GM12878 (cell line): ENCODE results near the gene MFAP3L. TPM values are rescaled to one million over a fixed set of nuclear protein-coding genes. Genes with fewer than 3 reads are reported as not detected.

Experiments used
- ATAC-seq: fragments of 200-7000 bp; cut with Tn5 transposase; 3 replicates; pipeline ENCODE4 v1.9.1; 2020; ENCODE audit warnings: mild to moderate bottlenecking, moderate library complexity
- BruUV-seq: library from RNA; stranded (reverse); fragments of 400-500 nt; replicated peaks from 2 replicates; lab custom pipeline; 2021; lab: Mats Ljungman, UMichigan
- CTCF ChIA-PET: fragments of 300-600 bp; sonication (Branson Sonifier 250); formaldehyde crosslinking; extraction: SDS; loops from one replicate; lab custom pipeline; 2021; ENCODE audit warnings: inconsistent platforms; lab: Yijun Ruan, JAX
- POLR2A ChIA-PET: fragments of 350-600 bp; formaldehyde crosslinking; extraction: SDS; loops from one replicate; lab custom pipeline; 2021; ENCODE audit warnings: inconsistent platforms; lab: Charles Lee
- RAD21 ChIA-PET: fragments of 300-600 bp; sonication (Branson Sonifier 250); formaldehyde crosslinking; loops from one replicate; lab custom pipeline; 2023; ENCODE audit warnings: antibody characterized with exemption; ENCODE audit not compliant: unreplicated experiment; lab: Charles Lee
- SMC1A ChIA-PET: fragments of 300-600 bp; sonication (Branson Sonifier 250); formaldehyde crosslinking; loops from one replicate; lab custom pipeline; 2023; ENCODE audit not compliant: unreplicated experiment, uncharacterized antibody; lab: Charles Lee
- DNase-seq: peaks from one replicate; pipeline ENCODE4 v3.0.0-alpha.2; 2011; ENCODE audit warnings: low read depth, low spot score
- FAIRE-seq: peaks from 3 replicates; lab custom pipeline; 2011; peaks lifted over from hg19 to GRCh38; lab: Jason Lieb, UNC
- H2AFZ ChIP-seq: 2 replicates; pipeline ENCODE4 v1.6.0; 2011; ENCODE audit warnings: low read depth, low read length, control low read depth; ENCODE audit not compliant: control insufficient read depth
- H3K27ac ChIP-seq: 2 replicates; pipeline ENCODE4 v1.5.1; 2011; ENCODE audit warnings: control low read depth; ENCODE audit not compliant: control insufficient read depth, insufficient read depth
- H3K27me3 ChIP-seq, 2 experiments: replicated peaks in 1 of 2; 2 replicates each; pipeline versions ENCODE4 v1.6.0 to v1.6.1; 2011; ENCODE audit warnings: low read length in 1 of 2; ENCODE audit not compliant: control insufficient read depth in 2 of 2, insufficient read depth in 2 of 2
- H3K36me3 ChIP-seq, 2 experiments: 2 replicates each; pipeline ENCODE4 v1.5.1; 2011; ENCODE audit warnings: low read length in 1 of 2; ENCODE audit not compliant: control insufficient read depth in 2 of 2, insufficient read depth in 2 of 2
- H3K4me1 ChIP-seq: 2 replicates; pipeline ENCODE4 v1.6.1; 2011; ENCODE audit warnings: mild to moderate bottlenecking, low read length, moderate library complexity, mixed read lengths; ENCODE audit not compliant: control insufficient read depth, insufficient read depth
- H3K4me2 ChIP-seq: 2 replicates; pipeline ENCODE4 v1.6.0; 2011; ENCODE audit warnings: control low read depth; ENCODE audit not compliant: control insufficient read depth, insufficient read depth
- H3K4me3 ChIP-seq: fragments of 200-600 bp; sonication (generic); 2 replicates; pipeline ENCODE4 v1.5.1; 2016
- H3K79me2 ChIP-seq: 2 replicates; pipeline ENCODE4 v1.6.0; 2011; ENCODE audit warnings: low read length; ENCODE audit not compliant: control insufficient read depth, insufficient read depth
- H3K9ac ChIP-seq: 2 replicates; pipeline ENCODE4 v1.8.0; 2011; ENCODE audit warnings: low read length, control low read depth, mixed read lengths; ENCODE audit not compliant: control insufficient read depth, insufficient read depth
- H3K9me3 ChIP-seq: replicated peaks from 3 replicates; pipeline ENCODE4 v1.5.1; 2011; ENCODE audit warnings: mild to moderate bottlenecking, low read length; ENCODE audit not compliant: control insufficient read depth, insufficient read depth
- H4K20me1 ChIP-seq: 2 replicates; pipeline ENCODE4 v1.6.0; 2011; ENCODE audit not compliant: control insufficient read depth, insufficient read depth
- NR2C1 ChIP-seq: fragments of 450-650 bp; IDR thresholded peaks from 2 replicates; pipeline ENCODE4 v1.6.1; 2017; ENCODE audit warnings: antibody characterized with exemption, mild to moderate bottlenecking, moderate library complexity
- WGBS: methylation state at CpG from one replicate; pipeline ENCODE4 v1.1.6; 2016; ENCODE audit warnings: low lambda C conversion rate; ENCODE audit not compliant: insufficient replicate concordance, insufficient coverage; ENCODE audit errors: missing lambda C conversion rate; 5-methylcytosine and 5-hydroxymethylcytosine counted together
- in situ Hi-C: fragments of 300-500 bp; cut with MboI; formaldehyde crosslinking; loops from 9 replicates; pipeline ENCODE4 v1.14.3; 2018; ENCODE audit warnings: mixed read lengths
- intact Hi-C: fragments of 100-400 bp; cut with micrococcal nuclease; formaldehyde crosslinking; loops from one replicate; pipeline ENCODE4 v1.14.2; 2022; ENCODE audit not compliant: unreplicated experiment
- polyA plus RNA-seq, 11 experiments: library from polyadenylated mRNA; depleted of rRNA in 4 of 11; unstranded in 6 of 11; stranded (reverse) in 5 of 11; fragments of >200 nt; fragmentation: Nextera tagmentation in 4 of 11; fragmentation: Illumina TruSeq in 1 of 11; extraction: Ambion mirVana in 4 of 11; extraction: Trizol in 1 of 11; gene quantifications; 1 replicate in 1 of 11; 2 replicates in 10 of 11; pipeline versions ENCODE4 v1.2.1 to v1.2.3, GENCODE V29; 2011 to 2016; ENCODE audit warnings: inconsistent platforms in 2 of 11, missing spikeins in 2 of 11, low read depth in 1 of 11
- total RNA-seq, 4 experiments: library from RNA; depleted of rRNA in 3 of 4; stranded (reverse); fragments of >200 nt in 3 of 4; fragmentation: Illumina TruSeq in 1 of 4; extraction: Trizol in 1 of 4; gene quantifications; 2 replicates each; pipeline versions ENCODE4 v1.2.1 to v1.2.3, GENCODE V29; 2013 to 2021
- TF ChIP-seq, protein P1 (sequence below): IDR thresholded peaks from 2 replicates; pipeline ENCODE4 v1.6.1; 2011; ENCODE audit warnings: borderline replicate concordance, low read depth, mild to moderate bottlenecking, moderate library complexity, mixed read lengths, low read length; ENCODE audit not compliant: insufficient read depth; ENCODE audit errors: extremely low read length
- TF ChIP-seq, protein P2 (sequence below): fragments of 450-650 bp; IDR thresholded peaks from 2 replicates; pipeline ENCODE4 v1.6.1; 2014; ENCODE audit warnings: mild to moderate bottlenecking
- TF ChIP-seq, protein P3 (sequence below): fragments of 450-650 bp; IDR thresholded peaks from 2 replicates; pipeline ENCODE4 v1.6.1; 2016; ENCODE audit warnings: mild to moderate bottlenecking

The MFAP3L gene
- total and polyA plus RNA-seq, 10 of the 15 experiments (the other 5 are each of a cell fraction or from before 2014, with no cell fraction given): 0.10 to 3.0 TPM; not detected in 8

DNA sequence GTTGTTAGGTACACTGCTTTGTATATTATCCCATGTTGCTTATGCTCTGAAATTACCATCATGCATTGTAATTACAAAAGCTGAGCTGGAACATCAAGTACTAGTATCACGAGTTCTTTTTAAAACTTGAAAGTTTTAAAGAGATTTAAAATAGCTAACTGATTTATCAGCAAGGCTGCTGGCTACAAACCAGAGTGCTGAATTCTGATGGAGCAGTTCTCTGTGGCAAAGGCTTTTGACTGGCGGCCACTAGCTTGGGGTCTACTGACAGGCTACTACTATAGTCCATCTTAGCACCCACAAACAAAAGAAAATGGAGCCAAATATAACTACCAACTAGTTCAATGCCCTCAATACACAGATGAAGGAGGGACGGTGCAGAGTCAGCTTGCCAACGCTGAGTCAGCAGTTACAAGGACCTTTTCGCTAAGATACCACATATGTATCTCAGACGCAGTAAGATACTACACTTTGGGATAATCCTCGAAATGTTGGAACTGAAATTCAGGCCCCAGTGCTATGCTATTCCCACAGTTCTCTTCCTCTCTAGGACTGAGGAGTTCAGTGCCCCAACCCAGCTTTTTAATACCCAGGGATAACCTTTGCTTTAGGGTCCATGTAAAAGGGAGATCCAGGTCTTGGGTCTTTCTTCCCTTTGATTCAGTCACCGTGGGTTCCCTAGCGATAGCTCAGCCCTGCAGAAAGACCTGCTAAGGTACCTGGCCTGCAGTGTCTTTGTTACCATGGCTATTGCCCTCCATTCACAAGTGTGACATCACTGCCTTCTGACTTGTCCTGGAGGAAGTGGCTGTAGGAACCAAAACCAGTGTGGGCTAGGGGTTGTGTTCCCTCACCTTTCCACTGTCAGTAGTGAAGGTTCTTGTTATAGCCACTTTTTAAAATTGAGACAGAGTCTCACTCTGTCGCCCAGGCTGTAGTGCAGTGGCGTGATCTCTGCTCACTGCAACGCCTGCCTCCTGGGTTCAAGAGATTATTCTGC lies 22.8 kb downstream of the MFAP3L start:
- ATAC-seq (peak; percentile 69), FAIRE-seq (no peak), DNase-seq (no peak)
- ChIA-PET SMC1A (interaction anchor here (1.1 kb wide), 1 partner anchor 9 kb away, joined by 4 read pairs; no protein-coding TSS in a partner anchor), RAD21 (no interaction called here), POLR2A (no interaction called here), CTCF (interaction anchor here (1.1 kb wide), 1 partner anchor 194 kb away, joined by 3 read pairs; no protein-coding TSS in a partner anchor)
- Histone ChIP-seq H3K9me3 (no peaks in the 10 kb centered on the region), H3K4me2 (no peak overlapping the region), H4K20me1 (no peaks in the 10 kb centered on the region), H3K9ac (no peak overlapping the region), H3K4me1 (no peaks in the 10 kb centered on the region; the same call in 1 of the 2 replicates), H2AFZ (no peak overlapping the region), H3K27me3 (no peaks in the 10 kb centered on the region), H3K27ac (no peak overlapping the region), H3K36me3 (no peaks in the 10 kb centered on the region), H3K79me2 (no peaks in the 10 kb centered on the region), H3K4me3 (no peak overlapping the region)
- in situ Hi-C loops (no loop called here), intact Hi-C loops (no loop called here)
- BruUV-seq: no TSS peak
- TF ChIP-seq, protein P1, sequence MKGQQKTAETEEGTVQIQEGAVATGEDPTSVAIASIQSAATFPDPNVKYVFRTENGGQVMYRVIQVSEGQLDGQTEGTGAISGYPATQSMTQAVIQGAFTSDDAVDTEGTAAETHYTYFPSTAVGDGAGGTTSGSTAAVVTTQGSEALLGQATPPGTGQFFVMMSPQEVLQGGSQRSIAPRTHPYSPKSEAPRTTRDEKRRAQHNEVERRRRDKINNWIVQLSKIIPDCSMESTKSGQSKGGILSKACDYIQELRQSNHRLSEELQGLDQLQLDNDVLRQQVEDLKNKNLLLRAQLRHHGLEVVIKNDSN: no peak
- peak; percentile 35; the same call in 1 of the 2 replicates for TF ChIP-seq NR2C1
- 32% methylated on average over 12 of the region's 12 CpGs for WGBS

DNA sequence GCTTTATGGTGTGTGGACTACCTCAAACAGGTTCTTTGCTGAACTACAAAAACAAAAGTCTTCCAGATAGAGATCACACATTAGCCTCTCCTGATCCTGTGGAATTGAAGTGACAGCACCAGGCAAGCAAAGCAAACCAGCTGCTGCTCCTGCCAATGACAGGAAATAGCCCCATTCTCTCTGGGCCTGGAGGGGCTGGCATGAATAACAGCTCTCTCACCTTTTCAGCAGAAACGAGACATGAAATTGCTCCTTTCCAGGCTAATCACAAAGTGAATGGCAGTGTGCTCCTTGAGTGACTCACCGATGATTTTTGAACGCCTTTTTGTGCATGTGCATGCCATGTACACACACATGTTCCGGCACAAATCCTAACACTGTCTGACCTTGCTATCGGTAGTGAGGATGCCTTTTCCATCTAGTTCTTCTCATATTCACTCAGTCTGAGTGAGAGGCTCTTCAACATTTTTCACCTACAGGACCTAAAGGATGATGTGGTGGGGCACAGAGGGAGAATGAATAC lies 24.4 kb downstream of the MFAP3L start:
- no TSS peak for BruUV-seq
- CTCF ChIA-PET: no interaction called here

More for the DNA sequence above, 24.4 kb downstream of the MFAP3L start:
- peak; percentile 36 for ATAC-seq
- Histone ChIP-seq H3K9me3 (no peaks in the 10 kb centered on the region), H3K4me2 (no peak overlapping the region), H3K9ac (no peak overlapping the region), H3K4me3 (no peak overlapping the region), H2AFZ (no peak overlapping the region), H3K27ac (no peak overlapping the region), H4K20me1 (no peaks in the 10 kb centered on the region), H3K4me1 (no peaks in the 10 kb centered on the region), H3K79me2 (no peaks in the 10 kb centered on the region), H3K36me3 (no peaks in the 10 kb centered on the region), H3K27me3 (no peaks in the 10 kb centered on the region)
- in situ Hi-C loops: no loop called here
- ChIA-PET SMC1A (no interaction called here), POLR2A (no interaction called here), RAD21 (no interaction called here)
- peak; percentile 27 for FAIRE-seq
- 53% methylated on average over 5 of the region's 5 CpGs for WGBS
- intact Hi-C loops: no loop called here
- TF ChIP-seq, protein P2, sequence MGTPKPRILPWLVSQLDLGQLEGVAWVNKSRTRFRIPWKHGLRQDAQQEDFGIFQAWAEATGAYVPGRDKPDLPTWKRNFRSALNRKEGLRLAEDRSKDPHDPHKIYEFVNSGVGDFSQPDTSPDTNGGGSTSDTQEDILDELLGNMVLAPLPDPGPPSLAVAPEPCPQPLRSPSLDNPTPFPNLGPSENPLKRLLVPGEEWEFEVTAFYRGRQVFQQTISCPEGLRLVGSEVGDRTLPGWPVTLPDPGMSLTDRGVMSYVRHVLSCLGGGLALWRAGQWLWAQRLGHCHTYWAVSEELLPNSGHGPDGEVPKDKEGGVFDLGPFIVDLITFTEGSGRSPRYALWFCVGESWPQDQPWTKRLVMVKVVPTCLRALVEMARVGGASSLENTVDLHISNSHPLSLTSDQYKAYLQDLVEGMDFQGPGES: no peak
- TF ChIP-seq, protein P3, sequence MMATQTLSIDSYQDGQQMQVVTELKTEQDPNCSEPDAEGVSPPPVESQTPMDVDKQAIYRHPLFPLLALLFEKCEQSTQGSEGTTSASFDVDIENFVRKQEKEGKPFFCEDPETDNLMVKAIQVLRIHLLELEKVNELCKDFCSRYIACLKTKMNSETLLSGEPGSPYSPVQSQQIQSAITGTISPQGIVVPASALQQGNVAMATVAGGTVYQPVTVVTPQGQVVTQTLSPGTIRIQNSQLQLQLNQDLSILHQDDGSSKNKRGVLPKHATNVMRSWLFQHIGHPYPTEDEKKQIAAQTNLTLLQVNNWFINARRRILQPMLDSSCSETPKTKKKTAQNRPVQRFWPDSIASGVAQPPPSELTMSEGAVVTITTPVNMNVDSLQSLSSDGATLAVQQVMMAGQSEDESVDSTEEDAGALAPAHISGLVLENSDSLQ: no peak
- DNase-seq: no peak
